GM15510 (cell line): Measurements from ENCODE around the gene NFAT5.

Experiments used
- POLR2A ChIP-seq: IDR thresholded peaks from 3 replicates; pipeline ENCODE4 v1.6.1; 2011; ENCODE audit warnings: borderline replicate concordance; ENCODE audit not compliant: insufficient read length; ENCODE audit errors: extremely low read depth

Gene NFAT5

GRCh38 chr16:69535123-69536050, 30.4 kb upstream of the NFAT5 start:
- no peak for TF ChIP-seq POLR2A

- TF ChIP-seq POLR2A, result no peak
These were observed 28.1 kb upstream of the NFAT5 start for GRCh38 chr16:69537706-69538080.

GRCh38 chr16:69538808-69539207, 27.0 kb upstream of the NFAT5 start:
- TF ChIP-seq POLR2A, result no peak

- TF ChIP-seq POLR2A, result no peak
These were observed 22.8 kb upstream of the NFAT5 start for GRCh38 chr16:69542974-69543373.

- no peak for TF ChIP-seq POLR2A
These were observed 21.7 kb upstream of the NFAT5 start for GRCh38 chr16:69544088-69544487.

- TF ChIP-seq POLR2A, result no peak
These were observed 12.4 kb upstream of the NFAT5 start for GRCh38 chr16:69553332-69553731.

- TF ChIP-seq POLR2A, result no peak
These were observed 11.3 kb upstream of the NFAT5 start for GRCh38 chr16:69554495-69554894.

GRCh38 chr16:69555437-69555836, 10.3 kb upstream of the NFAT5 start:
- TF ChIP-seq POLR2A, result no peak

- TF ChIP-seq POLR2A, result no peak
These were observed 9.9 kb upstream of the NFAT5 start for GRCh38 chr16:69555867-69556266.

GRCh38 chr16:69559164-69559563, 6.6 kb upstream of the NFAT5 start:
- no peak for TF ChIP-seq POLR2A

- TF ChIP-seq POLR2A, result no peak
These were observed 3.9 kb upstream of the NFAT5 start for GRCh38 chr16:69561901-69562300.

- TF ChIP-seq POLR2A, result no peak
These were observed 3.0 kb upstream of the NFAT5 start for GRCh38 chr16:69562813-69563212.

GRCh38 chr16:69563605-69564580, 1.9 kb upstream of the NFAT5 start:
- peak; percentile 38 for TF ChIP-seq POLR2A

GRCh38 chr16:69564845-69565670, 708 bp upstream of the NFAT5 start:
- no peak for TF ChIP-seq POLR2A
